Upper lobe of right lung (tissue), 1 donor: Measurements from ENCODE around the gene RNF4. TPM values are rescaled to one million over a fixed set of nuclear protein-coding genes. Genes with fewer than 3 reads are reported as not detected.
A peak's percentile ranks its signal among the peaks of the same experiment; 100 is the strongest.

Source experiments
- ATAC-seq: fragments of 200-7000 bp; cut with Tn5 transposase; one replicate; pipeline ENCODE4 v1.9.1; 2020; ENCODE audit warnings: mild to moderate bottlenecking, moderate library complexity
- DNase-seq: peaks from one replicate; pipeline ENCODE4 v3.0.0-alpha.2; 2020
- H3K27ac ChIP-seq: fragments of 200-600 bp; one replicate; pipeline ENCODE4 v1.8.0; 2022
- H3K27me3 ChIP-seq: fragments of 200-600 bp; one replicate; pipeline ENCODE4 v1.8.0; 2022; ENCODE audit warnings: mild to moderate bottlenecking
- H3K36me3 ChIP-seq: fragments of 200-600 bp; one replicate; pipeline ENCODE4 v1.8.0; 2022
- H3K4me1 ChIP-seq: fragments of 200-600 bp; one replicate; pipeline ENCODE4 v1.8.0; 2022
- H3K4me3 ChIP-seq: fragments of 200-600 bp; one replicate; pipeline ENCODE4 v1.8.0; 2022; ENCODE audit warnings: mild to moderate bottlenecking
- H3K9me3 ChIP-seq: fragments of 200-600 bp; one replicate; pipeline ENCODE4 v1.8.0; 2022
- CTCF ChIP-seq: fragments of 200-600 bp; IDR thresholded peaks from one replicate; pipeline ENCODE4 v1.8.0; 2022; ENCODE audit warnings: antibody characterized with exemption
- intact Hi-C: fragments of 100-400 bp; cut with DNase I; formaldehyde crosslinking; loops from one replicate; pipeline ENCODE4 v1.11.0; 2022
- total RNA-seq: library from RNA; stranded (reverse); fragmentation: NEBNext Ultra II Directional; extraction: Animal tissue kit (Norgen Biotek cat#: 25700); gene quantifications from one replicate; pipeline ENCODE4 v1.2.1, GENCODE V29; 2021
- donor health status: DM: no; HTN: yes; CAD: no; lungs with severe emphysema.

The RNF4 gene
- total RNA-seq, 1 donor from 2014 or later = 41.0 TPM

DNA sequence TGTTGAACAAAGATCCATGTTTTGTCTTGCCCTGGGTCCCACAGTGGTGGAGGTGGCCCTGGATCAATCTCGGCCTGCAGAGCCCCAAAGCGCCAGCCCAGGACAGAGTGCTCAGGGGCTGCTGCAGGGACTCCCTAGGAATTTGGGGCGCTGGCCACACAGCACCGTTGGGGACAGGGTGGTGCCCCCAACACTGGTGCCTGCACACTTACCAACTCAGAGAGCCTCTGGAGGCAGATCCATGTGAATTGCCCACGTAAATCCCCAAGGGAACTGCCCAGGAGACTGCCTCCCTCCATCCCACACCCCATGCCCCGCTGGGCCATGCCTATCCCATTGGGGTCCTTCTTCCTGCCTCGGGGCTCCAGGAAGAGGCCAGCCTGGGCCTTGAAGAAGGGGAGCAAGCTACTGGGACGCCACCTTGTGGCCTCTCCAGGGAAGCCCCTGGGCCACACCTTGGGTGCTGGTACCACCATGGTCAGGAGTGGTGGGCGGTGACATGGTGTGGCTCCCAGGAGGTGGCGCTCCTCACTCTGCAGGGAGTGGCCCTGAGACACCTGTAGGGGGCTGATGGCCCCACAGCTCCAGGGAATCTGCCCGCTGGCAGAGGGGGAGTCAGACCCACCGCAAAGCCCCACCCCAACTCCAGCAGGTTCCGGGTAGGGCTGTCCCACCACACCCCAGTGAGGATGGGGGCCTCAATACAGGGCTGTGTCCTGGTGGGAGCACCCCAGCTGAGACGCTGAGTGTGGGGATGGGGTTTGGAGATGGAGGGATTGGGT is 27.3 kb upstream of the RNF4 start:
- DNase-seq (peak; percentile 80), ATAC-seq (peak; percentile 84)
- Histone ChIP-seq H3K4me1 (no peaks in the 10 kb centered on the region), H3K36me3 (no peaks in the 10 kb centered on the region), H3K27ac (no peak overlapping the region), H3K4me3 (no peak overlapping the region), H3K9me3 (no peaks in the 10 kb centered on the region), H3K27me3 (no peaks in the 10 kb centered on the region)
- intact Hi-C loops = no loop called here
- peak; percentile 66 for TF ChIP-seq CTCF

DNA sequence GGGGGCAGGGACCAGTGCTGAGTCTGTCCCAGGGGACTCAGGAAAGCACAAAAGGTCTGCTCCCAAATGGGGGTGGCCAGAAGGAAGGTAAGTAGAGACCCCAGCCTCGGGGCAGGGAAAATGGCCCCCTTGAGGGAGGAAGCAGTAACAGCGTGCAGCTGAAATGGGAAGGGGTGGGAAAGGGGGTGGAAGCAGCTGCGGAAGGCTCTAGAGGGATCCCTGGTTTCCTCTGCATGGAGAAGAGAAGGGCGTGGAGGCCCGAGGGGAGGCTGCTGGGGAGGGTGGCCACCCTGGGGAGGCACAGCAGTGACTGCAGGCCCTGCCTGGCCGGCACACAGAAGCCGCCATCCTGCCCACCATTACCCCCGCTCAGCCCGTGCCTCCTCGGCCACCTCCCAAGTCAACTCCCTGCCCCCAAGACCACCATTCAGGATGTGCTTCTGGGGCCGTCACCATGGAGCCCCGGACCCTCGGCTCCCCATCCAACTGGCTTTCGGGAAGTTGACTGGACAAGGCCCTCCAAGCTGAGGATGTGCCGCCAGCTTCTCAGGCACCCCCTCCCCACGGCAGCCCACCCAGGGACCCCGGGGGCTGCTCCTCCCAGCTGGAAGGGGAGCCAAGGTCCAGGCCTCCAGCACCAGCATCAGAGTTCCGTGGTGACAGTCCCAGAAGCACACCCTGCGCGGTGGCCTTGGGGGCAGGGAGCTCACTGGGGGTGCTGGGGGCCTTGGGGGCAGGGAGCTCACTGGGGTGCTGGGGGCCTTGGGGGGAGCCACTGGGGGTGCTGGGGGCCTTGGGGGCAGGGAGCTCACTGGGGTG is 26.5 kb upstream of the RNF4 start:
- Histone ChIP-seq H3K36me3 (no peaks in the 10 kb centered on the region), H3K9me3 (no peaks in the 10 kb centered on the region)
- intact Hi-C loops = no loop called here

GRCh38 chr4:2443061-2443730 is 25.7 kb upstream of the RNF4 start:
- no peaks in the 10 kb centered on the region for H3K27me3 ChIP-seq
- H3K36me3 ChIP-seq = no peaks in the 10 kb centered on the region
- H3K4me1 ChIP-seq = no peaks in the 10 kb centered on the region
- no peak overlapping the region for H3K27ac ChIP-seq
- intact Hi-C loops = no loop called here
- no peak for TF ChIP-seq CTCF
- no peak for DNase-seq
- H3K4me3 ChIP-seq = no peak overlapping the region
- H3K9me3 ChIP-seq = no peaks in the 10 kb centered on the region
- ATAC-seq = no peak

More for the DNA sequence above, 26.5 kb upstream of the RNF4 start:
- no peak for TF ChIP-seq CTCF
- no peak for DNase-seq
- no peaks in the 10 kb centered on the region for H3K4me1 ChIP-seq
- no peak overlapping the region for H3K4me3 ChIP-seq
- no peak for ATAC-seq
- no peaks in the 10 kb centered on the region for H3K27me3 ChIP-seq
- H3K27ac ChIP-seq = no peak overlapping the region

GRCh38 chr4:2443956-2444740 is 24.8 kb upstream of the RNF4 start:
- Histone ChIP-seq H3K27ac (no peak overlapping the region), H3K9me3 (no peaks in the 10 kb centered on the region), H3K4me1 (no peaks in the 10 kb centered on the region), H3K36me3 (no peaks in the 10 kb centered on the region), H3K27me3 (no peaks in the 10 kb centered on the region), H3K4me3 (no peak overlapping the region)
- DNase-seq = peak; percentile 63
- no peak for ATAC-seq
- TF ChIP-seq CTCF = no peak
- intact Hi-C loops = no loop called here

- no peaks in the 10 kb centered on the region for H3K36me3 ChIP-seq
- no peaks in the 10 kb centered on the region for H3K27me3 ChIP-seq
- no peak overlapping the region for H3K27ac ChIP-seq
- peak; percentile 59 for DNase-seq
- H3K9me3 ChIP-seq = no peaks in the 10 kb centered on the region
- H3K4me1 ChIP-seq = no peaks in the 10 kb centered on the region
- ATAC-seq = no peak
- intact Hi-C loops = no loop called here
- no peak for TF ChIP-seq CTCF
- H3K4me3 ChIP-seq = no peak overlapping the region
Observed at GRCh38 chr4:2445130-2445529, 23.8 kb upstream of the RNF4 start.
